IMR-90 (cell line): ENCODE measurements around the gene SLCO6A1.

Experiments used
- CEBPB ChIP-seq: IDR thresholded peaks from 2 replicates; pipeline ENCODE4 v1.6.1; 2012; ENCODE audit warnings: low read depth, low read length, improper control_type of control experiment
- FOS ChIP-seq: fragments of 150-350 bp; IDR thresholded peaks from 2 replicates; pipeline ENCODE4 v1.6.1; 2016; ENCODE audit warnings: low read depth, low read length
- MAZ ChIP-seq: IDR thresholded peaks from 2 replicates; pipeline ENCODE4 v1.6.1; 2012; ENCODE audit warnings: low read depth, mild to moderate bottlenecking, low read length, improper control_type of control experiment, moderate library complexity, borderline replicate concordance
- MXI1 ChIP-seq: IDR thresholded peaks from 2 replicates; pipeline ENCODE4 v1.6.1; 2012; ENCODE audit warnings: low read depth, mild to moderate bottlenecking, low read length, moderate library complexity, borderline replicate concordance
- NFE2L2 ChIP-seq: fragments of 150-350 bp; IDR thresholded peaks from 2 replicates; pipeline ENCODE4 v1.6.1; 2016; ENCODE audit warnings: low read depth, mild to moderate bottlenecking, low read length
- POLR2A ChIP-seq: IDR thresholded peaks from 2 replicates; pipeline ENCODE4 v1.6.1; 2012; ENCODE audit warnings: mild to moderate bottlenecking, low read depth, low read length
- RCOR1 ChIP-seq: IDR thresholded peaks from 2 replicates; pipeline ENCODE4 v1.6.1; 2012; ENCODE audit warnings: mild to moderate bottlenecking, low read length, improper control_type of control experiment; ENCODE audit not compliant: insufficient replicate concordance
- RFX5 ChIP-seq: IDR thresholded peaks from 2 replicates; pipeline ENCODE4 v1.8.0; 2012; ENCODE audit warnings: low read depth, mild to moderate bottlenecking, low read length, moderate library complexity
- TF ChIP-seq, protein P1 (sequence below): conservative IDR thresholded peaks from 2 replicates; pipeline ENCODE4 v1.5.1; 2012; ENCODE audit warnings: mild to moderate bottlenecking, low read depth, low read length, improper control_type of control experiment
- TF ChIP-seq, protein P2 (sequence below): fragments of 150-350 bp; IDR thresholded peaks from 2 replicates; pipeline ENCODE4 v1.6.1; 2016; ENCODE audit warnings: low read depth, mild to moderate bottlenecking, low read length, moderate library complexity, borderline replicate concordance

DNA sequence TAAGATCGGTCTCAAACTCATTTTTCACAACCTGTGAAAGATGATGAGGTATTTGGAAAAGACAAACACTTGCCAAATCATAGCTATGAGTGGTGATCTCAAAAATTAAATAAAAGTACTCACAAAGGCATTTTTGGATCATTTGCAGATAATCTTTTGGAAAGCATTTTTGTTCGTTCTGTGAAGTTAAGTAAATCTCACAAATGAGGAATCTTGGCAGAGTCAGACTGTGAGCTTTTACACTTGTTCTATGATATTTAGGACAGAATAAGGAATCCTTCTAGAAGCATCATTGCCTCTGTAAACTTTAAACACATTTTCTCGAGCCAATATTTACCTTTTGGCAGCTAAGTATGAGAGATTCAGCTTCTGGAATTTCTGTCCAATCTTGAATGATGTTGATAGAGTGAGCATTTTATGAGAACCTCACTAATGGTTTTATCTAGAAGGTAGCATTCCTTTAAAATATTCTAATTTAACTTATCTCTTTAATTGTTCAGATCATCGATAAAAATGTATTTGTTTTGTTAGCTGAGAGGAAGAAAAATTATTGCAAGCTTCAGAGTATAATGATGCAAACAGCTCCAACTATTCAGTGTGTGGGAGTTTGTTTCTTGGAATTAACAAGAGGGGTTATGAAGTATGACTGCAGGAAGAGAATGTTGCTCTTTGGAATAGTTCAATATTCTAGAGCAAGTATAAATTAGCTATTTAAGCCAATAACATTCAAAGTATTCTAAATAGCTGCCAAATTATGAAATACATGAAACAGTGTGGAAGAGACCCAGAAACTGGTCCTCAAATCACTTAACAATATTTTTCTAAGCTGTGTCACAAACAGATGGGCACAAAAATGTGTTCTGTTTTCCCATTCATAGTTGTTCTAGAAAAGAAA is 48.6 kb upstream of the SLCO6A1 start:
- TF ChIP-seq, protein P1, sequence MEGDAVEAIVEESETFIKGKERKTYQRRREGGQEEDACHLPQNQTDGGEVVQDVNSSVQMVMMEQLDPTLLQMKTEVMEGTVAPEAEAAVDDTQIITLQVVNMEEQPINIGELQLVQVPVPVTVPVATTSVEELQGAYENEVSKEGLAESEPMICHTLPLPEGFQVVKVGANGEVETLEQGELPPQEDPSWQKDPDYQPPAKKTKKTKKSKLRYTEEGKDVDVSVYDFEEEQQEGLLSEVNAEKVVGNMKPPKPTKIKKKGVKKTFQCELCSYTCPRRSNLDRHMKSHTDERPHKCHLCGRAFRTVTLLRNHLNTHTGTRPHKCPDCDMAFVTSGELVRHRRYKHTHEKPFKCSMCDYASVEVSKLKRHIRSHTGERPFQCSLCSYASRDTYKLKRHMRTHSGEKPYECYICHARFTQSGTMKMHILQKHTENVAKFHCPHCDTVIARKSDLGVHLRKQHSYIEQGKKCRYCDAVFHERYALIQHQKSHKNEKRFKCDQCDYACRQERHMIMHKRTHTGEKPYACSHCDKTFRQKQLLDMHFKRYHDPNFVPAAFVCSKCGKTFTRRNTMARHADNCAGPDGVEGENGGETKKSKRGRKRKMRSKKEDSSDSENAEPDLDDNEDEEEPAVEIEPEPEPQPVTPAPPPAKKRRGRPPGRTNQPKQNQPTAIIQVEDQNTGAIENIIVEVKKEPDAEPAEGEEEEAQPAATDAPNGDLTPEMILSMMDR = no peak
- TF ChIP-seq RFX5 = no peak
- no peak for TF ChIP-seq RCOR1
- TF ChIP-seq MXI1 = no peak
- TF ChIP-seq, protein P2, sequence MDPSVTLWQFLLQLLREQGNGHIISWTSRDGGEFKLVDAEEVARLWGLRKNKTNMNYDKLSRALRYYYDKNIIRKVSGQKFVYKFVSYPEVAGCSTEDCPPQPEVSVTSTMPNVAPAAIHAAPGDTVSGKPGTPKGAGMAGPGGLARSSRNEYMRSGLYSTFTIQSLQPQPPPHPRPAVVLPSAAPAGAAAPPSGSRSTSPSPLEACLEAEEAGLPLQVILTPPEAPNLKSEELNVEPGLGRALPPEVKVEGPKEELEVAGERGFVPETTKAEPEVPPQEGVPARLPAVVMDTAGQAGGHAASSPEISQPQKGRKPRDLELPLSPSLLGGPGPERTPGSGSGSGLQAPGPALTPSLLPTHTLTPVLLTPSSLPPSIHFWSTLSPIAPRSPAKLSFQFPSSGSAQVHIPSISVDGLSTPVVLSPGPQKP = no peak
- TF ChIP-seq POLR2A = no peak
- TF ChIP-seq MAZ = no peak
- TF ChIP-seq CEBPB = no peak
- TF ChIP-seq FOS = no peak
- no peak for TF ChIP-seq NFE2L2
